Measurements from ENCODE around the gene SP4. TPM values are rescaled to one million over a fixed set of nuclear protein-coding genes. Genes with fewer than 3 reads are reported as not detected.

The SP4 gene
- total and polyA plus RNA-seq, 2 donors (not counting 1 experiment from before 2014, with no cell fraction given): 7.1 to 42.4 TPM

DNA sequence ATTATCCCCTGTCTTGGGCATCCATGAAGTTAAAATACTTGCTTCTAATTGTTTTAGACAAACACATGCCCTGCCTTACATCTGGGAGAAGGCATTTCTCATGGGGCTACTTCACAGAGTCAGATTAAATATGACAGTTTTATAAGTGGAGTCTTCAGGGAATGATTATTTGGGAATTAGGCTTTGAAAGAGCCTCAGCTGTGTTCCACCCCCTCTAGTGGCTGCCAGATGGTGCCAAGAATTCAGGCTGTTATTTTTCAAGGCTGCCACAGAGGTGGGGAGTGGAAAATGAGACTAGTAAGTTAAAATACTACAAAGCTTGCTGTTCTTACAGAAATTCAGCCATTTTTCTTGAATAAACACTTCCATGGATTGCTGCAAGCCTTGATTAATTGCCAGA is 69.2 kb downstream of the SP4 start:
- Mint-ChIP-seq H3K9me3 (ENCODE audit: insufficient read depth) (peaks cover 5% of the 10 kb centered on the region), H3K27ac (no peak overlapping the region), H3K4me3 (no peak overlapping the region), H3K27me3 (no peaks in the 10 kb centered on the region), H3K4me1 (no peaks in the 10 kb centered on the region)
- Histone ChIP-seq H3K4me3 (ENCODE audit: control extremely low read depth in 1 of 5, extremely low read depth in 1 of 5, insufficient read depth in 1 of 5, low read depth in 2 of 5, low read length in 4 of 5) (no peak overlapping the region), H3K27me3 (replicated peaks in 1 of 4; ENCODE audit: control extremely low read depth in 1 of 4, control insufficient read depth in 3 of 4, insufficient read depth in 4 of 4, low read length in 3 of 4) (no peaks in the 10 kb centered on the region), H3K27ac (ENCODE audit: low read length in 2 of 2) (no peak overlapping the region), H3K4me1 (ENCODE audit: control insufficient read depth in 2 of 2, insufficient read depth in 2 of 2, low read length in 2 of 2) (no peaks in the 10 kb centered on the region), H3K9me3 (ENCODE audit: control extremely low read depth in 1 of 3, control insufficient read depth in 2 of 3, insufficient read depth in 1 of 3, low read length in 2 of 3) (peaks cover 6 to 18% (median 13%) of the 10 kb centered on the region in 3 donors), H2AFZ (ENCODE audit: insufficient read depth, low read depth, low read length, poor library complexity, severe bottlenecking) (no peak overlapping the region), H3K9ac (ENCODE audit: low read length) (no peak overlapping the region), H4K20me1 (ENCODE audit: control insufficient read depth, insufficient read depth, low read length, poor library complexity, severe bottlenecking) (peaks cover 1% of the 10 kb centered on the region), H3K36me3 (replicated peaks in 1 of 2; ENCODE audit: control extremely low read depth in 1 of 2, control insufficient read depth in 1 of 2, extremely low read depth in 1 of 2, insufficient read depth in 2 of 2, low read length in 1 of 2) (peaks cover 8 to 13% of the 10 kb centered on the region in 2 experiments), H3K79me2 (ENCODE audit: control insufficient read depth, insufficient read depth, low read length) (no peaks in the 10 kb centered on the region), H3K4me2 (replicated peaks; ENCODE audit: low read depth, low read length, poor library complexity, severe bottlenecking) (no peak overlapping the region)
- ATAC-seq (ENCODE audit: low read depth) (no peak), DNase-seq (no peak)
- intact Hi-C loops (cut with micrococcal nuclease): no loop called here
- ChIA-PET POLR2A (no interaction called here), CTCF (no interaction called here)
- TF ChIP-seq, protein P1, sequence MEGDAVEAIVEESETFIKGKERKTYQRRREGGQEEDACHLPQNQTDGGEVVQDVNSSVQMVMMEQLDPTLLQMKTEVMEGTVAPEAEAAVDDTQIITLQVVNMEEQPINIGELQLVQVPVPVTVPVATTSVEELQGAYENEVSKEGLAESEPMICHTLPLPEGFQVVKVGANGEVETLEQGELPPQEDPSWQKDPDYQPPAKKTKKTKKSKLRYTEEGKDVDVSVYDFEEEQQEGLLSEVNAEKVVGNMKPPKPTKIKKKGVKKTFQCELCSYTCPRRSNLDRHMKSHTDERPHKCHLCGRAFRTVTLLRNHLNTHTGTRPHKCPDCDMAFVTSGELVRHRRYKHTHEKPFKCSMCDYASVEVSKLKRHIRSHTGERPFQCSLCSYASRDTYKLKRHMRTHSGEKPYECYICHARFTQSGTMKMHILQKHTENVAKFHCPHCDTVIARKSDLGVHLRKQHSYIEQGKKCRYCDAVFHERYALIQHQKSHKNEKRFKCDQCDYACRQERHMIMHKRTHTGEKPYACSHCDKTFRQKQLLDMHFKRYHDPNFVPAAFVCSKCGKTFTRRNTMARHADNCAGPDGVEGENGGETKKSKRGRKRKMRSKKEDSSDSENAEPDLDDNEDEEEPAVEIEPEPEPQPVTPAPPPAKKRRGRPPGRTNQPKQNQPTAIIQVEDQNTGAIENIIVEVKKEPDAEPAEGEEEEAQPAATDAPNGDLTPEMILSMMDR (IDR thresholded peaks at IDR 0.05): no peak
- TF ChIP-seq EZH2 (IDR thresholded peaks at IDR 0.05; ENCODE audit: borderline replicate concordance, insufficient read depth, low read depth, low read length, poor library complexity, severe bottlenecking): no peak

DNA sequence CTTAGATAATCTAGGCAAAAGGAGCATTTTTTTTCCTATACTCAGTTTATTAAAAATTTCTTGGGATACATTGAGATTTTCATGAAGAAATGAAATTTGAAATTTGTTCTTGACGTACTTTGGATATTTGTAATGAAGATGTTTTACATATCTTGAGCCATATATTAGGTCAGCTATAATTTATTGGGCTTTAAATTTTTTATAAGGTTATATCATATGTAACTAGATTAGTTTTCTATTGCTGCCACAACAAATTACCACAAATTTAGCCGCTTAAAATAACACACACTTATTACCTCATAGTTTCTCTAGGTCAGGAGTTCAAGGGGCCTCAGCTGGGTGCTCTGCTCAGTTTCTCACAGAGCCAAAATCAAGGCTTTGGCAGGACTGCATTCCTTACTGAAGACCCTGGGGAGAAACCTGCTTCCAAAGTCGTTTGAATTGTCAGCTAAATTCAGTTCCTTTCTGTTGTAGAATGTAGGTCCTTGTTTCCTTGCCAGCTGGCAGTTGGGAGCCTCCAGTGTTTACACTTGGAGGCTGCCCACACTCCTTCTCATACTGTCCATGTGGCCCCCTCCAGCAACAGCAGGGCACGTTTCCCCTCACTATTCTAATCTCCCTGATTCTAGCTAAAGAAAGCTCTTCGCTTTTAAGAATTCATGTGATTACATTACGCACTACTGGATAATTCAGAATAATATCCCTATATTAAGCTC is 72.4 kb downstream of the SP4 start:
- ChIA-PET POLR2A (no interaction called here), CTCF (interaction anchor here (1.0 to 1.9 kb wide), 2 partner anchors 245 to 246 kb away, joined by 3 to 6 read pairs; no protein-coding TSS in a partner anchor)
- Mint-ChIP-seq H3K9me3 (ENCODE audit: insufficient read depth) (peaks cover 5% of the 10 kb centered on the region), H3K4me1 (no peaks in the 10 kb centered on the region), H3K27me3 (no peaks in the 10 kb centered on the region), H3K27ac (no peak overlapping the region), H3K4me3 (no peak overlapping the region)
- TF ChIP-seq EZH2 (IDR thresholded peaks at IDR 0.05; ENCODE audit: borderline replicate concordance, insufficient read depth, low read depth, low read length, poor library complexity, severe bottlenecking): no peak
- TF ChIP-seq, protein P1 (IDR thresholded peaks at IDR 0.05): no peak
- H3K9ac ChIP-seq (ENCODE audit: low read length): no peak overlapping the region
- DNase-seq: no peak
- H3K27me3 ChIP-seq (replicated peaks in 1 of 4; ENCODE audit: control extremely low read depth in 1 of 4, control insufficient read depth in 3 of 4, insufficient read depth in 4 of 4, low read length in 3 of 4): no peaks in the 10 kb centered on the region
- H3K9me3 ChIP-seq (ENCODE audit: control extremely low read depth in 1 of 3, control insufficient read depth in 2 of 3, insufficient read depth in 1 of 3, low read length in 2 of 3): peaks cover 2 to 5% (median 2%) of the 10 kb centered on the region in 3 donors
- H3K79me2 ChIP-seq (ENCODE audit: control insufficient read depth, insufficient read depth, low read length): no peaks in the 10 kb centered on the region
- no peak for ATAC-seq (ENCODE audit: low read depth)
- no peaks in the 10 kb centered on the region for H3K4me1 ChIP-seq (ENCODE audit: control insufficient read depth in 2 of 2, insufficient read depth in 2 of 2, low read length in 2 of 2)
- no peak overlapping the region for H3K4me3 ChIP-seq (ENCODE audit: control extremely low read depth in 1 of 5, extremely low read depth in 1 of 5, insufficient read depth in 1 of 5, low read depth in 2 of 5, low read length in 4 of 5)
- peaks cover 10% of the 10 kb centered on the region for H4K20me1 ChIP-seq (ENCODE audit: control insufficient read depth, insufficient read depth, low read length, poor library complexity, severe bottlenecking)
- no peak overlapping the region for H2AFZ ChIP-seq (ENCODE audit: insufficient read depth, low read depth, low read length, poor library complexity, severe bottlenecking)
- no peak overlapping the region for H3K4me2 ChIP-seq (replicated peaks; ENCODE audit: low read depth, low read length, poor library complexity, severe bottlenecking)
- intact Hi-C loops (cut with micrococcal nuclease): no loop called here
- WGBS (ENCODE audit: insufficient coverage): 100% methylated on average over 2 of the region's 6 CpGs
- peaks cover 10 to 11% of the 10 kb centered on the region in 2 experiments for H3K36me3 ChIP-seq (replicated peaks in 1 of 2; ENCODE audit: control extremely low read depth in 1 of 2, control insufficient read depth in 1 of 2, extremely low read depth in 1 of 2, insufficient read depth in 2 of 2, low read length in 1 of 2)
- no peak overlapping the region for H3K27ac ChIP-seq (ENCODE audit: low read length in 2 of 2)

All from B cell (primary cell).